HT1080 (cell line): ENCODE data around the gene LRMDA. TPM values are rescaled to one million over a fixed set of nuclear protein-coding genes. Genes with fewer than 3 reads are reported as not detected.
"Not testable (repeated sequence)": the region's sequence is repeated elsewhere in the genome, so short reads cannot be mapped to it uniquely, and the experiment has no call there.

ENCODE experiments used
- DNase-seq: peaks from one replicate; pipeline ENCODE4 v3.0.0-alpha.2; 2015; ENCODE audit warnings: low read depth
- small RNA-seq: library from RNA; depleted of rRNA; stranded (forward); fragments of <200 nt; gene quantifications from one replicate; pipeline ENCODE3, GENCODE V24; 2014
- total RNA-seq: library from RNA; depleted of rRNA; stranded (reverse); fragments of >200 nt; shearing (Covaris generic); gene quantifications from 2 replicates; pipeline ENCODE4 v1.2.3, GENCODE V29; 2014; rRNA removed

The LRMDA gene
- total RNA-seq, 1 experiment from 2014 or later: not detected

DNA sequence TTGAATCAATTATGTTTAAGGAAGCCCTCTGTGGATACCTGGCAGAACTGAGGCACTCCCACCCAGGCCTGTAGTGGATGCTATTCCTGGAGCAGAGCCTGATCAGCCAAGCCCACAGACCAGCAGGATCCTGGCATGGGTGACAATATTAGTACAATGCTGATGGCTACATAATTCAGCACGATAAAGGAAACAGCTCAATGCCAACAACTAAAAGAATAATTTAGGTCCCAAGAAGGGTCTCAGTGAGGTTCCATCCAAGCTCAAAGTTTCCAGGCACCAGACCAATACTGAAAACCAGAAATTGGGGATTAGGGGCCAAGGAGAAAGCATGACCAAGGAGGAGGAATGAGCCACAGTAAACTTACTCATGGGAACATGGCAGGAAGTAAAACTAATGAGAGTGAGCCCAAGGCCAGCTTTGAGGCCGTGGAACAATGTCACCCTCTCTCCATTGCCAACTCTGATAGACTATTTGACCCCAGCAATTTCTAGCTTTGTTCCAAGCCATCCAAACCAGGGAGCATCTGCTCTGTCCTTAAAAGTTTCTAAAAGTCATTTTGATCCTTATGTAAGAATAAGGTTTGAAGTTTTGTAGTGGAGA is 1123.7 kb downstream of the LRMDA start:
- DNase-seq: no peak

DNA sequence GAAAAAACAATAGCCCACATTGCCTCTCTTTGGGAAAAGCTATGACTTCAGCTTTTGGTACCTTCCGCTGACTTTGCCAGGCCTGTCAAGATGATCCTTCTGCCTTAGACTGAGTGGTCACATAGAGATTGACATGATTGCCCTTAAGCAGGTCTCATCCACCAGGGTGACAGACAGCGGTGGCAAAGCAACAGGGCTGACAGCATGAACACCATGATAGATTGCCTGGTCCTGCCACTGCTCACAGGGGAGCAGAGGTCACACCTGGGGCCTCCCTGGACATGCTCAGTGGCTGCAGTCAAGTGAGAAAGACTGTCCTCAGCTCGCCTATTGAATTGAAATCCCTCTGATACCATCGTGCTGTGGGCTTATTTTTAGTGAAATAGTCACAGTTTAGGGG is 1125.9 kb downstream of the LRMDA start:
- DNase-seq: no peak

DNA sequence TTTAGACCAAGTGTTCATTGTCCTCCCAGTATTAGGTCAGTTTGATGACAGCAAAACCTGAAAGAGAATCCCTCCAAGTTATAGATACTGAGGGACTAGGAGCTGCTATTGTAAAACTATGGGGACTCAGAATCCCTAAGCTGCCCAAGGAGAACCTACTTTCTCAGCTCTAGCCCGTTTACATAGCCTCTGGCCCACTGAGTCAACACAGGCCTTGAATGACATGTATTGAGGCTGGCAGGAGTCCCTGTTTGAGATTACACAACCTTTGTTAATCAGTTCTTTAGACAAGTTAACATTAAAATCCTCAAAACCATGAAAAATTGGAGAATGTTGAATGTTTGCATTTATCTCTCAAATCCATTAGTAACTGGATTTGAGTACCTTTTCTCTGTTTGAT is 1127.2 kb downstream of the LRMDA start:
- no peak for DNase-seq

DNA sequence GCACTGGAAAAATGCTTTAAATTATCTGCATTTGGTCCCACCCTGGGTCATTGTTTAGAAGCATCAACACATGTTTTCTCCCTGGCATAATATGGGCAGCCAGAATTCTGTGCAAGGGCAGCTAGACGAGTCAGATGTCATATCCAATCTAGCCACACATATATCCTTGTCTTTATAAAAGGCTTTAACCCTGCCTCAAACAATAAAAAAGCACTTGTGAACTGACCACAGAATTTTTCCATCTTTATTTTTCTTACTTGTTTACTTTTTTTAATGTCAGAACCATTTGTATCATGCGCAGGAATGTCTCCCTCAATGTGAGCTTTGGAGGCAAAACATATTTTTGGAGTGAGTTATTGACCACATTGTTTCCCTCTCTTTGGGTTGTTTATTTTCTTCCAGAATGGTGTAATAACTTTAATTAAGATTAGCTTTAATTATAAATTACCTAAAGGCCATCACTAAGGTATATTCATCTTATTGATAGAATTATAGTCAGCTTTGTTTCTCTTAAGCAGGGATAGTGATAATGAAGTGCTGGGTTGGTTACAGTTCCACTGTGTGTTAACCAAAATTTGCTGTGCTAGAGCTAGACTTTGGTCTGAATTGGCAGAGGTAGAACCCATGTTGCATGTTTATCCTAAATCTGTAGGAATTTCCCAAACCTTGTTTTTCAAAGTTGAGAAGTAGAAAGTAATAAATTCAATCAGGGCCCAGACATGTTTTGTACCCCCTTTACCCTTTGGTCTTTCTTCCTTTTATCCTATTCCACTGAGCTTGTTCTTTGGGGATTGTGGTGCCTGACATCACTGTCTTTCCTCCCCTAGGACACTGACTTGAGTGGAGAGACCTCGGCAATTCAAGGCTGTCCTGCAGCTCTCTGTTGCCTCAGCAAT is 1127.8 kb downstream of the LRMDA start:
- DNase-seq: no peak

DNA sequence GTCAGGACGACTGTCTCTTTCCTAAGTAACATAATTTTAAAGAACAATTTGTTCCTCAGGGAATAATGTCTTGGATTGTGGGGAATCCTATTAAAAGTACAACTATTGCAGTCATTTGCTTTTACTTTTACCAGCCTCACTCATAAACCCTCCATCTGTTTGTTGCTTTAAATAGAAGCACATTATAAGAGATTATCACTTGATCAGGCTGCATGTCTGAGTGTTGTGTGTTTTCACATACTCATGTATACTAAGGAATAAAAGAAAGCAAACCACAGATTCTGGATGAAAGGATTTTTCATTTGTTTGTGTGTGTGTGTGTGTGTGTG is 1128.4 kb downstream of the LRMDA start:
- no peak for DNase-seq

DNA sequence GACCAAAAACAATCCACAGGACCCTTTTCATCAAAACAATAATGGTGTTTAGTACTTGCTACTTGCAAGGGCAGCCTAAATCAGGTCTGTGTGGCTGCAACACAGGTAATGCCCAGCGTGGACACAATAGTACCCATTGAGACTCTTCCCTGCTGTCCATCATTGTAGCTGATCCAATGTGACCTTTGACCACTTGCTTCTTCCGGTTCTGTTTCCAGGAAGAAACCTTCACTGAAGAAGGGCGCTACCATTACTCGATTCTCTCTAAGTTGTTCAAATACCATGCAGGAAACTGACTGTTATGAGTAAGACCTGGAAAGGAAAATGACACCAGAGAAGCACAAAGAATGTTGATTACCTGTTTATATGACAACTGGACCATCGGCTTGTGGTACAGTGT is 1128.9 kb downstream of the LRMDA start:
- DNase-seq: no peak

DNA sequence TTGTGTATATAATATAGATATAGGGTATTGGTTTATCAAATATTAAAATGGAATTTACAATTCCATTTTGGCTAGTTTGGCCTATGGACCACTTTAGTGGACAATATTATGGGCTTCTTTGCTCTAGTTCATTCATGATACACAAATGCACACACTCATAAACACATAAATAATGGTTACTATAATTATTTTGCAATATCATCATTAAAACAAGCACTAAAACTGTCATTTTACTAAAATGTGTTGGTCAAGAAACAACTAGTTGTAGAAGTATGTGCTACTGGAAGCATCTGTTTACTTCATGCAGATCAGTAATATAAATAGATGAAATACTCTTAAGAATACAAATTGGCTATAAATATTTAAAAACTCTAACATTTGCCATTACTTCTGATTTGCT is 1131.9 kb downstream of the LRMDA start:
- DNase-seq: no peak

DNA sequence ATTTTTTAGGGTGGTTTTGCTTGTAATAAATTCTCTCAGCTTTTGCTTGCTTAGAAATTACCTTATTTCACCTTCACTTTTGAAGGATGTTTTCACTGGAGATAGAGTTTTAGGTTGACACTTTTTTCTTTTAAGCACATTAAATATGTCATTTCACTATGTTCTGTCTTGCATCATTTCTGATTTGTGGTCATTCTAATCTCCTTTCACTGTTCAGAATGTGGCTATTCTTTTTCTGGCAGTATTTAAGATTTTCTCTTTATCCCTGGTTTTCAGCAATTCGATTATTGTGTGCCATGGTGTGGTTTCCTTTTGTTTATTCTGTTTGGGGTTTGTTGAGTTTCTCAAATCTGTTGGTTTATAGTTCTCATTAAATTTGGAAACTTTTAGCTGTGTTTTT is 1140.6 kb downstream of the LRMDA start:
- DNase-seq: no peak

DNA sequence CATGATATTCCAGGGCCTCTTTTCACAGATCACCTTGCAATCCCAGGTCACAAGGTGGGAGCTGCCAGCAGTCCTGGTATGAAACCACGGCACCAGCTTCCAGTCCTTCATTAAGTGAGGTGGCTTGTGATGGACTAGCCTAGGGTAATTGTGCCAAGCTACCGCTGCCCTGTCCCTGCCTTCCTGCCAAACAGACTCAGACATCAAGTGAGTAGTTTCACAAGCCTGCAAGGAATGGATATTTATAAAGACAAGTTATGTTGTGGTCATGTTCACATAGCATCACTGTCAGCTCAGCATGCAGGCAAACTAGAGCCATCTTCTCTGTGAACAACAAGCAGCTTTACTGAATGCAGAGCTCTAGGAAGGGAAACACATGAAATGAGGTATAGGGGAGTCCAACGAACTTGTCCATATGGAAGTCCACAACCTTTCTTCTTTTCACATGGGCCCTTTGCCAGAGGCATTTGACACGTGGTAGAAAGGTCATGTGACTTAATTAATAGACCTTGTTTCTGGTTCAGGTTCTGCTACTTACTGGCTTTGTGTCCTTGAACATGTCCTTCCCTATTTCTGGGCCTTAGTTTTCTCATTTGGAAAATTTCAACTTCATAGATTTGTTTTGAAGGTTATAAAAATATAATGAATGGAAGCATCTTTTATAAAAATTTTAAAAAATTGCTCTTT is 1145.0 kb downstream of the LRMDA start:
- no peak for DNase-seq

DNA sequence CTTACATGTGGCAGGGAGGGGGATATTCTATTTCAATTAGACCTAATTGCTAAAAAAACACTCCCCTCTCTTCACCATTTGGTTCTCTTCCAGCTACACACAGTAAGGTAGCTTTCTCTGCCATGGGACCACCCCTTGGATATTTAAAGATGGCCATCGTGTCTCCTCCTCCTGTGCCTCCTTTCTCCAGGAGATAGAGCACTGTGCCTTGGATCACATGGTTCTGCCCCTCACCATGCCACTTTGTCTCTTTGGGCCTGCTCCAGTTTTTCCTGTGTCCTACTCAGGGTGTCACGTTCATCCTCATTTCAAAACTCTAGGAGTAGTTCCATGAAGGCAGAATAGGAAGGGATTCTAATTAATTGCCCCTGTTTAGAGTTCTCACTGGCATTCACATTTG is 1146.0 kb downstream of the LRMDA start:
- no peak for DNase-seq

DNA sequence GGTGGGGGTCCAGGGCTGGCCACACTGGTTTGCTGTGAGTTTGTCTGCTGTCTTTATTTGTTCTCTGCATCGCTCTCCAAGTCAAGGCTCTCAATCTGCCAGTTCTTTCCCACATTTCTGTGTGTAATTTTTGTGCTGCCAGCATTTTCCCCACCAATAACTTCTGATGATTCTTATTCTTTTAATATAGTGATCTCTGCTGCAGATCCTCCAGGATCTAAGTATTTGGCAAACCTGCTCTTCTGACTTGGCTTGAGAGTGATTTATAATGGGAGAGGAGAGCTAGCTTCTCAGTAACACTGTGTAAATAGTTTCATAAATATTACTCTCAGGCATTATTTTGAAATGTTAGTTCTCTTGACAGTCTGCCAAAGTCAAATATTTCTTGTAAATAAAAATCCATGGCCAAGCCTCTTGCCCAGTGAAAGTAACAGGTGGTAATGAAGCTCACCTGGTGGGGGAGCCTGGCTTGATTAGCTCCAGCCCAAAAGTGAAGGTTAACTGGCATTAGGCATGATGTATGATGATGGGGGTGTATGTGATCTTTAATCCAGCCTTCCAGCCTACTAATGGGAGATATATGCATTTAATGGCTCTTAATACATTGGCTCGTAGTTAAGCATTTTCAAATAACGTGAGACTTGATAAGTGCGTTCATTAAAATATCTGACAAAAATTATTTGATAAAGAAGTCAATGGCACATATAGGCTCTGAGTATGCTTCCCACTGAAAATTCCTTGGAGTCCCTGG is 1150.3 kb downstream of the LRMDA start:
- DNase-seq: no peak

DNA sequence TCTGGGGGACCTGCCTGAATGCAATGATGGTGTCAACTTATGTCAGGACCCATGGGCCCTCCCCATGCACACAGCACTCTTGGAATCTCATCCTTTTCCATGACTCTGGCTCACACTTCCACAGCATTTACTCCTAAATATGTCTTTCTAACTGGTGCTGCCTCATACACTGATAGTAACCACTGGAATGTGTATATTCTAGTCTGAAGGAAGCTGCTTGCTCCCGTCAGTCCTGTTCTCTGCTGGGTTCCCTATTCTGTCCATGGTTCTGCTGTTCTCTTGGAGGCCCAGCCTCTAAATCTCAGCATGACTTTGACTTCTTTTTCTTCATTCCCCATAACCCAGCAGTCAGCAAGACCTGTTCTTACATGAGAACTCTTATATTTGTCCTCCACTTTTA is 1151.1 kb downstream of the LRMDA start:
- DNase-seq: no peak

DNA sequence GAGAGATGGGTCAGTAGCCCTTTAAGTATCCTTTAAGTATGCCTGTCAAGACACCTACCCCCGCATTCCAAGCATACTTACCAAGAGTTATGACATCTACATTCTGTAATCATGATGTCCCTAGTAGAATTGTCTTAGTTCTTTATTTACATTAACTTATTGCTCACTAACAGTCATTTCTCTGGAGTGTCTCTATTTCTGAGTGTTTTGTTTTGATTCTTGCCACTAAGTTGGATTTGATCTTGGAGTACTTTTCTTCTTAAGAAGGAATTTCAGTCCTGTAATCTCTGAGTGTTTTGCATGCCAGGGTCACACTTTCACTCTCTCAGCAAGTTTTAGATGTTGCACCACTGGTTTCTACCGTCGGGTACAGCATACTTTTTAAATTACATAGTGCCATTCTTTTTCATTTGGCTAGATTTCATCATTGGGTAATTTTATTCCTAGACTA is 1152.3 kb downstream of the LRMDA start:
- peak; percentile 79 for DNase-seq

DNA sequence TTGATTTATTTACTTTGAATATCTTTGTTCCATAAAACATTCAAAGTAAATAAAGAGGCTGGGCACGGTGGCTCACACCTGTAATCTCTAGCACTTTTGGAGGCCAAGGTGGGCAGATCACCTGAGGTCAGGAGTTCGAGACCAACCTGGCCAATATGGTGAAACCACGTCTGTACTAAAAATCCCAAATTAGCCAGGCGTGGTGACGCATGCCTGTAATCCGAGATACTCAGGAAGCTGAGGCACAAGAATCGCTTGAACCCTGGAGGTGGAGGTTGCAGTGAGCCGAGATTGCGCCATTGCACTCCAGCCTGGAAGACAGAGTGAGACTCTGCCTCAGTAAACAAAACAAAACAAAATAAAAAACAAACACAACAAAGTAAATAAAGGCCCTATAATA is 1153.0 kb downstream of the LRMDA start:
- DNase-seq: not testable (repeated sequence)

Small RNA genes lying within 50 kb of the gene (small RNA-seq; reads per million reads assigned to genes)
- not detected for gene MIR606
- not detected for gene RN7SL518P
- not detected for gene RNU6-673P

Other genes starting within 250 kb of the LRMDA start
- 179 and 199 TPM in 2 replicates for gene VDAC2, start 220.8 kb upstream of the LRMDA start, total RNA-seq
- gene COMTD1, start 195.7 kb upstream of the LRMDA start, total RNA-seq: 30.1 and 30.4 TPM in 2 replicates
- gene ZNF503, start 29.9 kb upstream of the LRMDA start, total RNA-seq: 1.8 and 2.8 TPM in 2 replicates